GM12801 (cell line): ENCODE results near the gene MARVELD3.

Experiments
- CTCF ChIP-seq: IDR thresholded peaks from one replicate; pipeline ENCODE4 v1.5.1; 2011; ENCODE audit warnings: control low read depth; ENCODE audit not compliant: insufficient read length; ENCODE audit errors: extremely low read depth

The MARVELD3 gene

DNA sequence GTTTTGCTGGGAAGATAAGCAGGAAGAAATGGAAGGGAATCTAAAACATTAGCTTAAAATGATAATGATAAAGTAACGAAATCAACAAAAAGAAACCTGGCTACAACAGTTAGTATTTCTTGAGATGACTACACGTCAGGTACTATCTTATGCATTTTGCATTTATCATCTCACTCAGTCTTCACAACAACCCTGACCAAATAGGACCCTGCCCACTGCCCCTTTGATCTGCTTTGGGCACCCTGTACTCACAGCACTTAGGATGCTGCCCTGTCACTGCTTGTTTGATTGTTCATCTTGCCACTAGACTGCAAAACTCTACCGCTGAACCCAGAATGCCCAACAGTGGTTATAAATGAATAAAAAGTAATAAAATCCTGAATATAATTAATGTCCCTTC lies 45.2 kb downstream of the MARVELD3 start:
- TF ChIP-seq CTCF = no peak

DNA sequence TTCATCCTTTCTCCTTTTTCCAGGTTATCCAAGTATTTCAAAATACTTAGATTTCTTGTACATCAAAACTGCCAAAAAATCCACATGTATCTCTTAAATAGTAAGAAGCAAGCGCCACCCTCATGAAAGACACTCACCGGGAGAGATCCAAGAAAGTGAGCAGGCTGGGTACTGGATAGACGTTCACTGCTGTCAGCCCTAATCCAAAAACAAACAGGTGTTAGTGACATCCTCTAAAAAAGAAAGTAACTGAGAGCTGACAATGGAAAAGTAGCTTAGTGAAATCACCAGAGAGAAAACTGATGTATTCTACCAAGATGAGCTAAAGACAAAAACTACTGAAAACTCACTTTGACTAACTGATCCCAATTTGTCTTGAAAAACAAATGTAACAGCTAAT lies 46.1 kb downstream of the MARVELD3 start:
- TF ChIP-seq CTCF = no peak

DNA sequence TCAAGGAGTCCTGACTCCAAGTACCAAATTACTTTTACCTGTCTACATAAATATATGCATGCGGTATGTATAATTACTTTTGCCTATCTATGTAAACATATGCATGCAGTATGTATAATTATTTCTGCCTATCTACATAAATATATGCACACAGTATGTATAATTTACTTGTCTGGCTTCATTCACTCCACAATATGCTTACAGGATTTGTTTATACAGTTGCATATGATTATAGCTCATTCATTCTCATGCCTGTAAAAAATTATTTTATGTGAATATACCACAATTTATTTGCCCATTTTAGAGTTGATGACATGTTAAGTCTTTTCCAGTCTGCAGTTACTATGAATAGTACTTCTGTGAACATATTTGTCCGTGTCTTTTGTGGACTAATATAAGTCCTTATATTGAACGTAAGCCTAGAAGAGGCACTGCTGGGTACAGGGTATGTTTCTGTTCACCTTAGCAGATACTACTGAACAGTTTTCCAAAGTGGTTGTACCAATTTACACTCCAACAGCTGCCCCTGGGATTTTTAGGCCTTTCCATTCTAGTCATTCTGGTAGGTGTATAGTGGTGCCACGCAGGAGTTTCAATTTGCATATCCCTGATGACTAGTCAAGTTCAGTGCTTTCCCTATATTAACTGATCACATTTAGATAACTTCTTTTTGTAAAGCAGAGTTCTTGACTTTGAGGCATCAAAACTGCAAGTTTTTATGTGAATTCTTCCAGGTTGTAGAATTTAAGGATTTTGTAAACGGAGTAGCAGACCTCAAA lies 47.0 kb downstream of the MARVELD3 start:
- TF ChIP-seq CTCF = no peak

GRCh38 chr16:71673582-71673973 lies 47.6 kb downstream of the MARVELD3 start:
- TF ChIP-seq CTCF = no peak

- TF ChIP-seq CTCF = no peak
These were observed 48.2 kb downstream of the MARVELD3 start for GRCh38 chr16:71674229-71674628.

DNA sequence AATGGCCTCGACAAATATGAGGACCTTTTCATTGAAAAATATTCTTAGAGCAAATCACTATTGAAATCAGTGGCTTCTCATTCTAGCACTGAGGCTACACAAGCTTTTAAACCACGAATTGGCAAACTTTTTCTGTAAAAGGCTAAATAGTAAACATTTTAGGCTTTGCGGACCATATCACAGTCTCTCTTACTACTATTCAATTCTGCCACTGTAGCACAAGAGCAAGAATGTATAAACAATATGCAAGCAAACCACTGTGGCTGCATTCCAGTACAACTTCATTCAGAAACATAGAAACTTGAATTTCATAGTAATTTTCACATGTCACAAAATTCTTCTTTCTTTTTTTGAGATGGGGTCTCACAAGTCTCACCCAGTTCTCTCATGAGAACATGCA lies 49.4 kb downstream of the MARVELD3 start:
- no peak for TF ChIP-seq CTCF

DNA sequence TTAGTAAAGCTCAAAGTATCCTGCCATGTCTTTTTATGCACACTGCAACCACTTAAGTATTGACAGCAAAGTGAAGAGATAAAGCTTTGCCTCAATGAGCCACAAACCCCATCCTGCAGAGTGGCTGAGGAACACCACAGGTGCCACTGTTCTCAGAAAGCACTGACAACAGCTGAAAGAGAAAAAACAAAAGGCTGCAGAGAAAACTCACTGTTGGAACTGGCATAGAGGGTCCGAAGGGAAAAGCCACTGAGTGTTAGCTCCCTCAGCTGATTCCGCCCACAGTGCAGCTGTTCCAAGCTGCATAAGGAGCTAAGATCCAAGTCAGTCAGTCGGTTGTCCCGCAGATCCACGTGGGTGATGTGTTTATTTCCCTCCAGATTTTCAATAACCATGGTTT lies 50.3 kb downstream of the MARVELD3 start:
- no peak for TF ChIP-seq CTCF
